HG02852 (cell line): Measurements from ENCODE around the gene UBR3.
"Not testable (repeated sequence)": the region's sequence is repeated elsewhere in the genome, so short reads cannot be mapped to it uniquely, and the experiment has no call there.

Source experiments
- ATAC-seq: cut with Tn5 transposase; IDR thresholded peaks from one replicate; pipeline ENCODE4 v1.9.1; 2021; ENCODE audit warnings: mild to moderate bottlenecking, moderate library complexity; ENCODE audit not compliant: unreplicated experiment

Gene UBR3

GRCh38 chr2:170092436-170093060, 265.3 kb downstream of the UBR3 start:
- no peak for ATAC-seq

- no peak for ATAC-seq
These were observed 268.1 kb downstream of the UBR3 start for GRCh38 chr2:170095380-170095779.

- no peak for ATAC-seq
These were observed 271.5 kb downstream of the UBR3 start for GRCh38 chr2:170098626-170099312.

GRCh38 chr2:170101789-170102188, 274.5 kb downstream of the UBR3 start:
- no peak for ATAC-seq

GRCh38 chr2:170106102-170106840, 279.0 kb downstream of the UBR3 start:
- ATAC-seq = no peak

- ATAC-seq = no peak
These were observed 286.1 kb downstream of the UBR3 start for GRCh38 chr2:170113168-170113894.

GRCh38 chr2:170115501-170116229, 288.4 kb downstream of the UBR3 start:
- ATAC-seq = no peak

- ATAC-seq = no peak
These were observed 291.4 kb downstream of the UBR3 start for GRCh38 chr2:170118641-170119040.

- not testable (repeated sequence) for ATAC-seq
These were observed 292.1 kb downstream of the UBR3 start for GRCh38 chr2:170119326-170119725.

GRCh38 chr2:170121689-170122088, 294.4 kb downstream of the UBR3 start:
- no peak for ATAC-seq

- no peak for ATAC-seq
These were observed 295.8 kb downstream of the UBR3 start for GRCh38 chr2:170122883-170123547.

- ATAC-seq = no peak
These were observed 296.3 kb downstream of the UBR3 start for GRCh38 chr2:170123593-170123992.

- not testable (repeated sequence) for ATAC-seq
These were observed 299.0 kb downstream of the UBR3 start for GRCh38 chr2:170126138-170126728.
